Measurements from ENCODE around the gene COX7A2. TPM values are rescaled to one million over a fixed set of nuclear protein-coding genes. Genes with fewer than 3 reads are reported as not detected.

Gene COX7A2
- total RNA-seq, 6 donors from 2014 or later: 38.8 to 309 (median 181) TPM

DNA sequence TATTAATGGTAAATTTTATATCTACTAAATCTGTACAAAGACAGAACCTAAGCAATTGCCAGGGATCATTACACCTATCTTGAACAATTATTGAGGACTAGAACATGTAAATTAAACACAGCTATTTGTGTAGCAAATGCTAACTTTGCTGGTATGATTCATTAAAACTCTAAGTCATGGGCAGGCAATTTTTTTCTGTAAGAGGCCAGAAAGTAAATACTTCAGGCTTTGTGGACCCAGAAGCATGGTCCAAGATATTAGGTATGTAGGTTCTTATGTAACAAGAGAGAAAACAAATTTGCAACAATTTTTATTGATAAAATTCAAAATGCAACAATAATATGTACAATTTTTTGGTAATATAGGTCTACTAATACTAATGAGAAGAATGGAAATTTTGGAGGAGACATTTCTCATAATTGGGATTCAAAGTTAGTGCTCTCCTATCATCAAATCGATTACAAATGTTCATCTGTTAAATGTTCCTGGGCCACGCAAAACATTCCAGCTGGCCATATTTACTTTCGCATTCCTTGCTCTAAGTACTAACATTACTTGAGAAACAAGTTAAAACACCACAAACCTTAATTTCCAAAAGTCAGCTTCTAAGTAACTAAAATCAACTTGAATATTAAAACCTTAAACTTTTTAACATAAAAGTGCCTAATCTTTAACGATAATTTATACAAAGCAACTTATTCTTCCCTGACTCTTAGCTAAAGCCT lies 36.7 kb upstream of the COX7A2 start:
- peak overlapping the region; percentile 18 to 93 (median 39) for H3K27ac ChIP-seq
- peaks cover 55 to 75% (median 59%) of the 10 kb centered on the region in 4 donors for H3K4me1 ChIP-seq
- 59 to 71% methylated on average over 4 of the region's 4 CpGs for WGBS, 2 donors
- no peaks in the 10 kb centered on the region for H3K9me3 ChIP-seq
- DNase-seq: no peak
- H3K27me3 ChIP-seq: no peaks in the 10 kb centered on the region
- no peaks in the 10 kb centered on the region for H3K36me3 ChIP-seq
- TF ChIP-seq POLR2A (IDR thresholded peaks at IDR 0.05) (no peak), POLR2AphosphoS5 (IDR thresholded peaks at IDR 0.05) (no peak)
- TF ChIP-seq, protein P1, sequence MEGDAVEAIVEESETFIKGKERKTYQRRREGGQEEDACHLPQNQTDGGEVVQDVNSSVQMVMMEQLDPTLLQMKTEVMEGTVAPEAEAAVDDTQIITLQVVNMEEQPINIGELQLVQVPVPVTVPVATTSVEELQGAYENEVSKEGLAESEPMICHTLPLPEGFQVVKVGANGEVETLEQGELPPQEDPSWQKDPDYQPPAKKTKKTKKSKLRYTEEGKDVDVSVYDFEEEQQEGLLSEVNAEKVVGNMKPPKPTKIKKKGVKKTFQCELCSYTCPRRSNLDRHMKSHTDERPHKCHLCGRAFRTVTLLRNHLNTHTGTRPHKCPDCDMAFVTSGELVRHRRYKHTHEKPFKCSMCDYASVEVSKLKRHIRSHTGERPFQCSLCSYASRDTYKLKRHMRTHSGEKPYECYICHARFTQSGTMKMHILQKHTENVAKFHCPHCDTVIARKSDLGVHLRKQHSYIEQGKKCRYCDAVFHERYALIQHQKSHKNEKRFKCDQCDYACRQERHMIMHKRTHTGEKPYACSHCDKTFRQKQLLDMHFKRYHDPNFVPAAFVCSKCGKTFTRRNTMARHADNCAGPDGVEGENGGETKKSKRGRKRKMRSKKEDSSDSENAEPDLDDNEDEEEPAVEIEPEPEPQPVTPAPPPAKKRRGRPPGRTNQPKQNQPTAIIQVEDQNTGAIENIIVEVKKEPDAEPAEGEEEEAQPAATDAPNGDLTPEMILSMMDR (IDR thresholded peaks at IDR 0.05): no peak
- peak overlapping the region in 1 of 4 donors; percentile 21 for H3K4me3 ChIP-seq
- no peak for ATAC-seq (ENCODE audit: low FRiP score in 2 of 2)

DNA sequence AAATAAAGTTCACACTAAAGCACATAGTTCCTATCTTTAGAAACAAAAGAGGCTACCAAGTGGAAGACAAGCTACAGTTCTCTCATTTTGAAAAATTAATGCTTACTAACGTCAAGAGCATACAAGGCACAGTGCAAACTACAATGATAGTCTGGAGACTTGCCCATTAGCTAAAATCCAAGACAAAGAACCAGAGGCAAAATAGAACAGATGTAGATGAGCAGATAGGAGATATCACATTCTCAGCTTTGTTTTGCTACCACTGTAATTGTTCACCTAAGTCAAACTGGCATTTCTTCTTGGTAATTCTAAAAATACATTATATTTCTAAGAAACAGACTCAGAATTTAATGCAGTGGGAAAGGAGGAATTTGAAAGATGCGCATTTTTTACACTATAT lies 35.8 kb upstream of the COX7A2 start:
- ATAC-seq (ENCODE audit: low FRiP score in 2 of 2): no peak
- Histone ChIP-seq H3K4me3 (no peak overlapping the region), H3K4me1 (peaks cover 59 to 79% (median 65%) of the 10 kb centered on the region in 4 donors), H3K9me3 (no peaks in the 10 kb centered on the region), H3K27ac (peak overlapping the region; percentile 1 to 57 (median 39)), H3K27me3 (no peaks in the 10 kb centered on the region), H3K36me3 (no peaks in the 10 kb centered on the region)
- no peak for DNase-seq
- whole genome bisulfite sequencing, 2 donors: 53 to 61% methylated on average over 2 of the region's 2 CpGs
- TF ChIP-seq, protein P1 (IDR thresholded peaks at IDR 0.05): no peak
- no peak for TF ChIP-seq EP300 (IDR thresholded peaks at IDR 0.05)
- TF ChIP-seq POLR2A (IDR thresholded peaks at IDR 0.05): no peak
- TF ChIP-seq POLR2AphosphoS5 (IDR thresholded peaks at IDR 0.05): no peak

DNA sequence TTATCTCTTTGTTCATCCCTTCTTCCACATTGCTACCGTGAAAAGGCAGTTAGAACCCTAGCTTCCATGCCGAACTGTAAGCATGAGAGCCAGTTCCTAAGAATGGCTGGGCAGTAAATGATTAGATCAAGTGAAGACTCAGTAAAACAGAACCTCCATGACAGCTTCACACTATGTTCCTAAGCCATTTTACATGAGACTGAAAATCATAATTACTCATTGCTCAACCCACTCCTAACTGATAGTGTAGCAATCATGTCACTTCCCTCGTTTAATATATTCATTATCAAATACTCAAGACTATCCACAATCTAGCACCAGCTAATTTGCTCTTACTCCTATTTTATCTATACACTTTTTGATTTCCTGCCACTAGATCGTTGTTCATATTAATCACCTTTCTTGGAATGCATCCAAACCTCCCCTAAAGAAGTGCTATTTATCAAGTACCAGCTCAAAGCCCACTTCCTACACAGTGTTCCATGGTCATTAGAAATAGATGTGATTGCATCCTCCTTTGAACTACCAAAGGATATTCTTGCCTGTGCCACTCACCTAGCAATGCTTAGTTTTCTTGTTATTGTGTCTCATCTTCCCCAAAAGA lies 35.0 kb upstream of the COX7A2 start:
- no peak for ATAC-seq (ENCODE audit: low FRiP score in 2 of 2)
- Histone ChIP-seq H3K4me1 (peaks cover 59 to 79% (median 69%) of the 10 kb centered on the region in 4 donors), H3K36me3 (no peaks in the 10 kb centered on the region), H3K9me3 (no peaks in the 10 kb centered on the region), H3K4me3 (no peak overlapping the region), H3K27ac (peak overlapping the region; percentile 1 to 57 (median 14)), H3K27me3 (no peaks in the 10 kb centered on the region)
- 39 to 47% methylated on average over 4 of the region's 4 CpGs for WGBS, 2 donors
- TF ChIP-seq EP300 (IDR thresholded peaks at IDR 0.05): no peak
- no peak for TF ChIP-seq POLR2A (IDR thresholded peaks at IDR 0.05)
- TF ChIP-seq POLR2AphosphoS5 (IDR thresholded peaks at IDR 0.05): no peak
- TF ChIP-seq, protein P1 (IDR thresholded peaks at IDR 0.05): no peak
- DNase-seq: no peak

DNA sequence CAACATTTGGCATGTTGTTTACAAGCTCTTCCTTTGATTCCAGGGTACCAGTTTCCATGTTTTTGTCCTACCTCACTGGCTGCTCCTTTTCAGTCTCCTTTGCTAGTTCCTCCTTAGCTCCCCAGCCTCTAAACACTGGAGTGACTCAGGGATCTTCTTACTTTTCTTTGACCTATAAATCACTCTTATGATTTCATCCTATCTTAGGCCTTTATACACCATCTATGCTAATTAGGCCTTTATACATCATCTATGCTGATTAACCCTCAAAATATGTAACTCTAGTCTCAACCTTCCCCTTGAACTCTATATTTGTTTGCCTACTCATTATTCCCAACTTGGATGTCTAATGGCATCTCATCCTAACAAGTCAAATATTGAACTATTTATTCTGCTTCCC lies 31.5 kb upstream of the COX7A2 start:
- ATAC-seq (ENCODE audit: low FRiP score in 2 of 2) (no peak), DNase-seq (no peak)
- TF ChIP-seq EP300 (IDR thresholded peaks at IDR 0.05): no peak
- no peak for TF ChIP-seq POLR2A (IDR thresholded peaks at IDR 0.05)
- TF ChIP-seq, protein P1 (IDR thresholded peaks at IDR 0.05): no peak
- TF ChIP-seq POLR2AphosphoS5 (IDR thresholded peaks at IDR 0.05): no peak
- Histone ChIP-seq H3K4me3 (no peak overlapping the region), H3K27ac (no peak overlapping the region), H3K27me3 (no peaks in the 10 kb centered on the region), H3K36me3 (no peaks in the 10 kb centered on the region), H3K4me1 (peaks cover 50 to 74% (median 59%) of the 10 kb centered on the region in 4 donors), H3K9me3 (no peaks in the 10 kb centered on the region)
